HepG2 (cell line): ENCODE results near the gene ETFB. TPM values are rescaled to one million over a fixed set of nuclear protein-coding genes. Genes with fewer than 3 reads are reported as not detected.

Experiments
- EEA1 ChIP-seq: sonication (generic); formaldehyde crosslinking; IDR thresholded peaks from 2 replicates; pipeline ENCODE4 v1.5.1; 2020; ENCODE audit warnings: mild to moderate bottlenecking, missing genetic modification reagents, borderline replicate concordance
- GMEB2 ChIP-seq: IDR thresholded peaks from 2 replicates; pipeline ENCODE4 v1.6.1; 2016; ENCODE audit warnings: missing biosample characterization, missing genetic modification reagents, low read depth
- MBD4 ChIP-seq: IDR thresholded peaks from 2 replicates; pipeline ENCODE4 v1.6.1; 2012; ENCODE audit warnings: low read length, inconsistent platforms, borderline replicate concordance
- MTF2 ChIP-seq: sonication (generic); formaldehyde crosslinking; IDR thresholded peaks from 2 replicates; pipeline ENCODE4 v1.5.0; 2020; ENCODE audit warnings: missing genetic modification reagents, borderline replicate concordance
- NFATC3 ChIP-seq: sonication (generic); formaldehyde crosslinking; IDR thresholded peaks from 2 replicates; pipeline ENCODE4 v1.5.1; 2020; ENCODE audit warnings: mild to moderate bottlenecking, missing genetic modification reagents
- NFE2L1 ChIP-seq: sonication (generic); formaldehyde crosslinking; IDR thresholded peaks from 2 replicates; pipeline ENCODE4 v1.4.0; 2020; ENCODE audit warnings: missing genetic modification reagents, mild to moderate bottlenecking, borderline replicate concordance
- SRSF1 ChIP-seq: fragments of 200-400 bp; formaldehyde crosslinking; optimal IDR thresholded peaks from 2 replicates; pipeline ENCODE3; 2017; ENCODE audit warnings: mild to moderate bottlenecking, low read depth, low read length, moderate library complexity
- ZBTB14 ChIP-seq: sonication (generic); formaldehyde crosslinking; IDR thresholded peaks from 2 replicates; pipeline ENCODE4 v1.4.0; 2020; ENCODE audit warnings: missing genetic modification reagents
- ZNF282 ChIP-seq: fragments of 450-650 bp; IDR thresholded peaks from 2 replicates; pipeline ENCODE4 v1.6.1; 2018; ENCODE audit not compliant: partially characterized antibody
- ZNF552 ChIP-seq: sonication (generic); formaldehyde crosslinking; IDR thresholded peaks from 2 replicates; pipeline ENCODE4 v1.9.0; 2022; ENCODE audit warnings: missing genetic modification reagents, mild to moderate bottlenecking, borderline replicate concordance
- ZNF691 ChIP-seq: sonication (generic); formaldehyde crosslinking; IDR thresholded peaks from 2 replicates; pipeline ENCODE4 v1.4.0; 2020; ENCODE audit warnings: missing genetic modification reagents, low read depth, mild to moderate bottlenecking, borderline replicate concordance
- ZNF7 ChIP-seq: IDR thresholded peaks from 2 replicates; pipeline ENCODE4 v1.6.1; 2016; ENCODE audit warnings: missing biosample characterization, missing genetic modification reagents
- ZNF790 ChIP-seq: sonication (generic); formaldehyde crosslinking; IDR thresholded peaks from 2 replicates; pipeline ENCODE4 v1.8.0; 2022; ENCODE audit warnings: missing genetic modification reagents, mild to moderate bottlenecking, borderline replicate concordance
- polyA plus RNA-seq, 8 experiments: library from polyadenylated mRNA; depleted of rRNA in 3 of 8; stranded (reverse) in 7 of 8; unstranded in 1 of 8; fragments of >200 nt; fragmentation: Illumina TruSeq in 4 of 8; extraction: Trizol in 4 of 8; gene quantifications; 2 replicates each; pipeline versions ENCODE4 v1.2.1 to v1.2.3, GENCODE V29; 2011 to 2016; ENCODE audit warnings: low read depth in 4 of 8, missing spikeins in 1 of 8, mixed read lengths in 1 of 8; ENCODE audit not compliant: insufficient read depth in 1 of 8
- total RNA-seq, 5 experiments: library from RNA; depleted of rRNA; stranded (reverse); fragments of >200 nt; fragmentation: Illumina TruSeq; extraction: Trizol; gene quantifications; 2 replicates each; pipeline ENCODE4 v1.2.3, GENCODE V29; 2016; ENCODE audit warnings: low read depth in 1 of 5
- TF ChIP-seq, protein P1 (sequence below): sonication (generic); formaldehyde crosslinking; IDR thresholded peaks from 2 replicates; pipeline ENCODE4 v1.4.0; 2020; ENCODE audit warnings: missing genetic modification reagents, borderline replicate concordance
- TF ChIP-seq, protein P2 (sequence below): sonication (generic); formaldehyde crosslinking; IDR thresholded peaks from 2 replicates; pipeline ENCODE4 v1.4.0; 2020; ENCODE audit warnings: mild to moderate bottlenecking, missing genetic modification reagents
- TF ChIP-seq, protein P3 (sequence below): sonication (generic); formaldehyde crosslinking; IDR thresholded peaks from 2 replicates; pipeline ENCODE4 v1.4.0; 2020; ENCODE audit warnings: missing genetic modification reagents

ETFB gene
- total and polyA plus RNA-seq, 2 of the 13 experiments (the other 11 are each of a cell fraction or from before 2014, with no cell fraction given): 678 to 1,314 TPM

DNA sequence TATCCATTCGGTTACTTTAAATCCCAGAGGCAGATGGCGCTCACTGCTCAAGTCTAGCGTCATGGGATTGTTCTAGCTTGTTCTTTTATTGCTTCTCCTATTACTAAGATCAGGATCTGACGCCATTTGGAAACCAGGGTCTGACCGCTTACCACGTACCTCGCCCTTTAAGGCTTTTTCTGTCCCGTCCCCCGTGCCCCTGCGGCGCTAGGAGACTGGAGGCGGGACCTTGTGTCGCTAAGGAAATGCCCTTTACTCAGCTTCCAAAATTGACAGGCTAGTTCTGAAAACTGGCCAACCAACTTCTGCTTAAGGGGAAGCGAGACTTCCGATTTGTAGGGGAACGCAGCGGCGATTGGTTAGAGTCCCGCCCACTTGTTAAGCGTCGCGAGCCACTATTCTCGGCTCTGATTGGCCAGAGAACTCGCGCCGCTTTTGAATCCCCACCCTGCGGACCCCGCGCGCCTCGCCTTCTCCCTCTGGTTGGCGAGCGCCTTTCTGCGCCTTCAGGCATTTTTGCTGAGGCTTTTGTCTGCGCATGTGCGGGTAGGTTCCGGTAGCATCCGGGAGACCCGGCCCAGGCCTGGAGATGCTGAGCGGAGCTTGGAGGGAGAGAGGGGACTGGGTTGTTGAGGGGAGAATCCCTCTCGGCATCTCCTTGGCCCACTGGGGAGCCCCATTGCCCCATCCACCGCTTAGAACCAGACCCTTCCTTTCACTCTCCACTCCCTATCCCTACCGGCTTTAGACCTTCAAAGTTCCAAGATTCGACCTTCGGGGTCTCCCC is 28.1 kb upstream of the ETFB start (continued):
- no peak for TF ChIP-seq ZNF7 (CRISPR knock-in tag)
- no peak for TF ChIP-seq EEA1
- no peak for TF ChIP-seq NFE2L1 (CRISPR knock-in tag)
- TF ChIP-seq MBD4: no peak
- no peak for TF ChIP-seq GMEB2 (CRISPR knock-in tag)
- TF ChIP-seq MTF2: no peak
- TF ChIP-seq, protein P1, sequence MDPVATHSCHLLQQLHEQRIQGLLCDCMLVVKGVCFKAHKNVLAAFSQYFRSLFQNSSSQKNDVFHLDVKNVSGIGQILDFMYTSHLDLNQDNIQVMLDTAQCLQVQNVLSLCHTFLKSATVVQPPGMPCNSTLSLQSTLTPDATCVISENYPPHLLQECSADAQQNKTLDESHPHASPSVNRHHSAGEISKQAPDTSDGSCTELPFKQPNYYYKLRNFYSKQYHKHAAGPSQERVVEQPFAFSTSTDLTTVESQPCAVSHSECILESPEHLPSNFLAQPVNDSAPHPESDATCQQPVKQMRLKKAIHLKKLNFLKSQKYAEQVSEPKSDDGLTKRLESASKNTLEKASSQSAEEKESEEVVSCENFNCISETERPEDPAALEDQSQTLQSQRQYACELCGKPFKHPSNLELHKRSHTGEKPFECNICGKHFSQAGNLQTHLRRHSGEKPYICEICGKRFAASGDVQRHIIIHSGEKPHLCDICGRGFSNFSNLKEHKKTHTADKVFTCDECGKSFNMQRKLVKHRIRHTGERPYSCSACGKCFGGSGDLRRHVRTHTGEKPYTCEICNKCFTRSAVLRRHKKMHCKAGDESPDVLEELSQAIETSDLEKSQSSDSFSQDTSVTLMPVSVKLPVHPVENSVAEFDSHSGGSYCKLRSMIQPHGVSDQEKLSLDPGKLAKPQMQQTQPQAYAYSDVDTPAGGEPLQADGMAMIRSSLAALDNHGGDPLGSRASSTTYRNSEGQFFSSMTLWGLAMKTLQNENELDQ (CRISPR knock-in tag): no peak
- TF ChIP-seq ZNF691 (CRISPR knock-in tag): no peak
- TF ChIP-seq, protein P2, sequence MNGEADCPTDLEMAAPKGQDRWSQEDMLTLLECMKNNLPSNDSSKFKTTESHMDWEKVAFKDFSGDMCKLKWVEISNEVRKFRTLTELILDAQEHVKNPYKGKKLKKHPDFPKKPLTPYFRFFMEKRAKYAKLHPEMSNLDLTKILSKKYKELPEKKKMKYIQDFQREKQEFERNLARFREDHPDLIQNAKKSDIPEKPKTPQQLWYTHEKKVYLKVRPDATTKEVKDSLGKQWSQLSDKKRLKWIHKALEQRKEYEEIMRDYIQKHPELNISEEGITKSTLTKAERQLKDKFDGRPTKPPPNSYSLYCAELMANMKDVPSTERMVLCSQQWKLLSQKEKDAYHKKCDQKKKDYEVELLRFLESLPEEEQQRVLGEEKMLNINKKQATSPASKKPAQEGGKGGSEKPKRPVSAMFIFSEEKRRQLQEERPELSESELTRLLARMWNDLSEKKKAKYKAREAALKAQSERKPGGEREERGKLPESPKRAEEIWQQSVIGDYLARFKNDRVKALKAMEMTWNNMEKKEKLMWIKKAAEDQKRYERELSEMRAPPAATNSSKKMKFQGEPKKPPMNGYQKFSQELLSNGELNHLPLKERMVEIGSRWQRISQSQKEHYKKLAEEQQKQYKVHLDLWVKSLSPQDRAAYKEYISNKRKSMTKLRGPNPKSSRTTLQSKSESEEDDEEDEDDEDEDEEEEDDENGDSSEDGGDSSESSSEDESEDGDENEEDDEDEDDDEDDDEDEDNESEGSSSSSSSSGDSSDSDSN (CRISPR knock-in tag): no peak
- no peak for TF ChIP-seq SRSF1
- TF ChIP-seq, protein P3, sequence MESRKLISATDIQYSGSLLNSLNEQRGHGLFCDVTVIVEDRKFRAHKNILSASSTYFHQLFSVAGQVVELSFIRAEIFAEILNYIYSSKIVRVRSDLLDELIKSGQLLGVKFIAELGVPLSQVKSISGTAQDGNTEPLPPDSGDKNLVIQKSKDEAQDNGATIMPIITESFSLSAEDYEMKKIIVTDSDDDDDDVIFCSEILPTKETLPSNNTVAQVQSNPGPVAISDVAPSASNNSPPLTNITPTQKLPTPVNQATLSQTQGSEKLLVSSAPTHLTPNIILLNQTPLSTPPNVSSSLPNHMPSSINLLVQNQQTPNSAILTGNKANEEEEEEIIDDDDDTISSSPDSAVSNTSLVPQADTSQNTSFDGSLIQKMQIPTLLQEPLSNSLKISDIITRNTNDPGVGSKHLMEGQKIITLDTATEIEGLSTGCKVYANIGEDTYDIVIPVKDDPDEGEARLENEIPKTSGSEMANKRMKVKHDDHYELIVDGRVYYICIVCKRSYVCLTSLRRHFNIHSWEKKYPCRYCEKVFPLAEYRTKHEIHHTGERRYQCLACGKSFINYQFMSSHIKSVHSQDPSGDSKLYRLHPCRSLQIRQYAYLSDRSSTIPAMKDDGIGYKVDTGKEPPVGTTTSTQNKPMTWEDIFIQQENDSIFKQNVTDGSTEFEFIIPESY: no peak
- no peak for TF ChIP-seq NFATC3 (CRISPR knock-in tag)
- no peak for TF ChIP-seq ZNF790 (CRISPR knock-in tag)
- no peak for TF ChIP-seq ZNF552
- TF ChIP-seq ZBTB14 (CRISPR knock-in tag): no peak
- no peak for TF ChIP-seq ZNF282
